ENCODE results near the gene CACNA1S. TPM values are rescaled to one million over a fixed set of nuclear protein-coding genes. Genes with fewer than 3 reads are reported as not detected.

The CACNA1S gene
- total and polyA plus RNA-seq, 2 of the 13 experiments (the other 11 are each of a cell fraction or from before 2014, with no cell fraction given), result not detected

DNA sequence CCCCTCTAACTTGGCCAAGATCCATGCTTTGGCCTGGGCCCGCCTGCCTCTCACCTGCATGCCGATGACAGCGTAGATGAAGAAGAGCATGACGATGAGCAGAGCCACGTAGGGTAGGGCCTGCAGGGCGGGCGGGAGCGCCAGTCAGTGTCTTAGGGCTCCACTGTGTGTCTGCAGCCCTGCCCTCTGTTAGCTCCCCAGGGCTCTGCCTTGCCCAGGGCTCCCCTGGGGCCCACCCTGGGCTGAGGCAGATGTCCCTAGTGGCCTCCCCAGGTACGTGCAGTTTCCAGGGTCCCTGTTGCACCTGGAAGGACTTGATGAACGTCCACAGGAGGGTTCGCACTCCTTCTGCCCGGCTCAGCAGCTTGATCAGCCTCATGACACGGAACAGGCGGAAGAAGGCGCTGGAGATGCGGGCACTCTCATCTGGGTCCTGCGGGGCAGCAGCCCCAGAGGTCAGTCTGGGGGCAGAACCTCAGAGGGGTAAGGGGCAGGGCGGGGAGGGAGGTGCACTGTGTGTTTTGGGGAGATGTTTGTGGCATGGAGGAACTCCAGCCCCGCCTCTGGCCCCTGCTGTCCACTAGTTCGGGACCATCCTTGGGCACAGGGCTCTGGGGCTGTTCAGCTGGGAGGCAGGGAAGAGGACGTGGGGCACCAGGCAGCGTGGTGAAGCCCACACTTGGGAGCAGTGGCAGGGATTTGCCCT is 58.9 kb downstream of the CACNA1S start (continued):
- TF ChIP-seq, protein P1, sequence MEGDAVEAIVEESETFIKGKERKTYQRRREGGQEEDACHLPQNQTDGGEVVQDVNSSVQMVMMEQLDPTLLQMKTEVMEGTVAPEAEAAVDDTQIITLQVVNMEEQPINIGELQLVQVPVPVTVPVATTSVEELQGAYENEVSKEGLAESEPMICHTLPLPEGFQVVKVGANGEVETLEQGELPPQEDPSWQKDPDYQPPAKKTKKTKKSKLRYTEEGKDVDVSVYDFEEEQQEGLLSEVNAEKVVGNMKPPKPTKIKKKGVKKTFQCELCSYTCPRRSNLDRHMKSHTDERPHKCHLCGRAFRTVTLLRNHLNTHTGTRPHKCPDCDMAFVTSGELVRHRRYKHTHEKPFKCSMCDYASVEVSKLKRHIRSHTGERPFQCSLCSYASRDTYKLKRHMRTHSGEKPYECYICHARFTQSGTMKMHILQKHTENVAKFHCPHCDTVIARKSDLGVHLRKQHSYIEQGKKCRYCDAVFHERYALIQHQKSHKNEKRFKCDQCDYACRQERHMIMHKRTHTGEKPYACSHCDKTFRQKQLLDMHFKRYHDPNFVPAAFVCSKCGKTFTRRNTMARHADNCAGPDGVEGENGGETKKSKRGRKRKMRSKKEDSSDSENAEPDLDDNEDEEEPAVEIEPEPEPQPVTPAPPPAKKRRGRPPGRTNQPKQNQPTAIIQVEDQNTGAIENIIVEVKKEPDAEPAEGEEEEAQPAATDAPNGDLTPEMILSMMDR (CRISPR knock-in tag; IDR thresholded peaks at IDR 0.05), result no peak
- TF ChIP-seq POGZ (CRISPR knock-in tag; IDR thresholded peaks at IDR 0.05), result no peak

DNA sequence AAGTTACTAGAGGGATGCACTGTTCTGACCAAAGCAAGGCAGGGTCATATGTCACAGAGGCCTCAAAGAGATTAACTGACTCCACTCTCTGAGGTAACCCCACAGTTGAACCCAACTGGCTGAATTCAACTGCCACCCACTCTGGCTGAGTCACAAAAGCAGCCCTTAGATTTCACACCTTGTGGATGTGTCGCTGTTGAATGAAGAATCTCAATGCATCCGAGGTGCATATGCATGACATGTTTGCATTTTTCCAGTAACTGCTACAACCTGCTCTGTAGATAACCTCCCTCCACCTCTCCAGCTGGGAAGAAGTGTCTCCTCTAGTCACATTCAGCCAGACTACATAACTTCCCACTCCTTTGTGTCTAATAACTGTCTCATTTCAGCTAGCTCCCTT is 60.8 kb downstream of the CACNA1S start:
- DNase-seq (ENCODE audit: low spot score), result no peak
- CTCF ChIA-PET (ENCODE audit: low intra/inter-chr PET ratio, low total read pairs), result no interaction called here
- BruUV-seq (replicated peaks), result no TSS peak
- TF ChIP-seq ZNF629 (CRISPR knock-in tag; conservative IDR thresholded peaks at IDR 0.05) (no peak), PRPF4 (IDR thresholded peaks at IDR 0.05; ENCODE audit: low read depth, low read length, poor library complexity, severe bottlenecking) (no peak), ZC3H13 (CRISPR knock-in tag; IDR thresholded peaks at IDR 0.05) (no peak), RFXAP (CRISPR knock-in tag; IDR thresholded peaks at IDR 0.05; ENCODE audit: borderline replicate concordance) (no peak), ZKSCAN1 (IDR thresholded peaks at IDR 0.05; ENCODE audit: low read length) (no peak), ZNF598 (CRISPR knock-in tag; IDR thresholded peaks at IDR 0.05; ENCODE audit: borderline replicate concordance) (no peak), TOE1 (CRISPR knock-in tag; IDR thresholded peaks at IDR 0.05) (no peak), MTA1 (CRISPR knock-in tag; IDR thresholded peaks at IDR 0.05; ENCODE audit: borderline replicate concordance) (no peak)
- TF ChIP-seq, protein P2, sequence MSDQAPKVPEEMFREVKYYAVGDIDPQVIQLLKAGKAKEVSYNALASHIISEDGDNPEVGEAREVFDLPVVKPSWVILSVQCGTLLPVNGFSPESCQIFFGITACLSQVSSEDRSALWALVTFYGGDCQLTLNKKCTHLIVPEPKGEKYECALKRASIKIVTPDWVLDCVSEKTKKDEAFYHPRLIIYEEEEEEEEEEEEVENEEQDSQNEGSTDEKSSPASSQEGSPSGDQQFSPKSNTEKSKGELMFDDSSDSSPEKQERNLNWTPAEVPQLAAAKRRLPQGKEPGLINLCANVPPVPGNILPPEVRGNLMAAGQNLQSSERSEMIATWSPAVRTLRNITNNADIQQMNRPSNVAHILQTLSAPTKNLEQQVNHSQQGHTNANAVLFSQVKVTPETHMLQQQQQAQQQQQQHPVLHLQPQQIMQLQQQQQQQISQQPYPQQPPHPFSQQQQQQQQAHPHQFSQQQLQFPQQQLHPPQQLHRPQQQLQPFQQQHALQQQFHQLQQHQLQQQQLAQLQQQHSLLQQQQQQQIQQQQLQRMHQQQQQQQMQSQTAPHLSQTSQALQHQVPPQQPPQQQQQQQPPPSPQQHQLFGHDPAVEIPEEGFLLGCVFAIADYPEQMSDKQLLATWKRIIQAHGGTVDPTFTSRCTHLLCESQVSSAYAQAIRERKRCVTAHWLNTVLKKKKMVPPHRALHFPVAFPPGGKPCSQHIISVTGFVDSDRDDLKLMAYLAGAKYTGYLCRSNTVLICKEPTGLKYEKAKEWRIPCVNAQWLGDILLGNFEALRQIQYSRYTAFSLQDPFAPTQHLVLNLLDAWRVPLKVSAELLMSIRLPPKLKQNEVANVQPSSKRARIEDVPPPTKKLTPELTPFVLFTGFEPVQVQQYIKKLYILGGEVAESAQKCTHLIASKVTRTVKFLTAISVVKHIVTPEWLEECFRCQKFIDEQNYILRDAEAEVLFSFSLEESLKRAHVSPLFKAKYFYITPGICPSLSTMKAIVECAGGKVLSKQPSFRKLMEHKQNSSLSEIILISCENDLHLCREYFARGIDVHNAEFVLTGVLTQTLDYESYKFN (CRISPR knock-in tag; conservative IDR thresholded peaks at IDR 0.05), result no peak
- TF ChIP-seq, protein P3, sequence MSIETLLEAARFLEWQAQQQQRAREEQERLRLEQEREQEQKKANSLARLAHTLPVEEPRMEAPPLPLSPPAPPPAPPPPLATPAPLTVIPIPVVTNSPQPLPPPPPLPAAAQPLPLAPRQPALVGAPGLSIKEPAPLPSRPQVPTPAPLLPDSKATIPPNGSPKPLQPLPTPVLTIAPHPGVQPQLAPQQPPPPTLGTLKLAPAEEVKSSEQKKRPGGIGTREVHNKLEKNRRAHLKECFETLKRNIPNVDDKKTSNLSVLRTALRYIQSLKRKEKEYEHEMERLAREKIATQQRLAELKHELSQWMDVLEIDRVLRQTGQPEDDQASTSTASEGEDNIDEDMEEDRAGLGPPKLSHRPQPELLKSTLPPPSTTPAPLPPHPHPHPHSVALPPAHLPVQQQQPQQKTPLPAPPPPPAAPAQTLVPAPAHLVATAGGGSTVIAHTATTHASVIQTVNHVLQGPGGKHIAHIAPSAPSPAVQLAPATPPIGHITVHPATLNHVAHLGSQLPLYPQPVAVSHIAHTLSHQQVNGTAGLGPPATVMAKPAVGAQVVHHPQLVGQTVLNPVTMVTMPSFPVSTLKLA (IDR thresholded peaks at IDR 0.05), result no peak
- TF ChIP-seq, protein P4, sequence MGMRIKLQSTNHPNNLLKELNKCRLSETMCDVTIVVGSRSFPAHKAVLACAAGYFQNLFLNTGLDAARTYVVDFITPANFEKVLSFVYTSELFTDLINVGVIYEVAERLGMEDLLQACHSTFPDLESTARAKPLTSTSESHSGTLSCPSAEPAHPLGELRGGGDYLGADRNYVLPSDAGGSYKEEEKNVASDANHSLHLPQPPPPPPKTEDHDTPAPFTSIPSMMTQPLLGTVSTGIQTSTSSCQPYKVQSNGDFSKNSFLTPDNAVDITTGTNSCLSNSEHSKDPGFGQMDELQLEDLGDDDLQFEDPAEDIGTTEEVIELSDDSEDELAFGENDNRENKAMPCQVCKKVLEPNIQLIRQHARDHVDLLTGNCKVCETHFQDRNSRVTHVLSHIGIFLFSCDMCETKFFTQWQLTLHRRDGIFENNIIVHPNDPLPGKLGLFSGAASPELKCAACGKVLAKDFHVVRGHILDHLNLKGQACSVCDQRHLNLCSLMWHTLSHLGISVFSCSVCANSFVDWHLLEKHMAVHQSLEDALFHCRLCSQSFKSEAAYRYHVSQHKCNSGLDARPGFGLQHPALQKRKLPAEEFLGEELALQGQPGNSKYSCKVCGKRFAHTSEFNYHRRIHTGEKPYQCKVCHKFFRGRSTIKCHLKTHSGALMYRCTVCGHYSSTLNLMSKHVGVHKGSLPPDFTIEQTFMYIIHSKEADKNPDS (CRISPR knock-in tag; IDR thresholded peaks at IDR 0.05), result no peak

More for the DNA sequence above, 60.8 kb downstream of the CACNA1S start:
- POLR2A ChIA-PET, result no interaction called here
- no peaks in the 10 kb centered on the region for H3K79me2 ChIP-seq (ENCODE audit: insufficient read depth, low read length)
- no peak overlapping the region for H2AFZ ChIP-seq (ENCODE audit: low read length)
- H3K4me2 ChIP-seq (ENCODE audit: low read depth, low read length), result no peak overlapping the region
- ATAC-seq (no peak), FAIRE-seq (no peak)
- H4K20me1 ChIP-seq (ENCODE audit: insufficient read depth, low read length), result no peaks in the 10 kb centered on the region
- H3K9me3 ChIP-seq (ENCODE audit: low read length), result no peaks in the 10 kb centered on the region
- H3K4me3 ChIP-seq (replicated peaks in 1 of 3; ENCODE audit: insufficient read depth in 1 of 3, low read depth in 2 of 3, low read length in 3 of 3), result no peak overlapping the region
- H3K27me3 ChIP-seq (ENCODE audit: control insufficient read depth in 1 of 2, insufficient read depth in 2 of 2, low read length in 2 of 2), result peaks cover 6 to 33% of the 10 kb centered on the region in 2 experiments; a peak in 4 of 5 replicates
- intact Hi-C loops (cut with micrococcal nuclease; ENCODE audit: unreplicated experiment) (no loop called here), in situ Hi-C loops (cut with HindIII; ENCODE audit: extremely low pct_ligation_motif_present, low pct_unique_long_range_greater_than_20kb) (no loop called here)
- H3K27ac ChIP-seq (ENCODE audit: extremely low read length, insufficient read depth, low read length), result no peak overlapping the region
- no peaks in the 10 kb centered on the region for H3K4me1 ChIP-seq (ENCODE audit: insufficient read depth, low read length)
- H3K36me3 ChIP-seq (replicated peaks in 1 of 2; ENCODE audit: control insufficient read depth in 1 of 2, insufficient read depth in 2 of 2, low read length in 2 of 2), result no peaks in the 10 kb centered on the region
- no peak overlapping the region for H3K9ac ChIP-seq (ENCODE audit: insufficient read depth, low read depth, low read length)
- 0% methylated on average over 1 of the region's 2 CpGs for WGBS (ENCODE audit: low lambda C conversion rate)
